Stimulated activated CD8-positive, alpha-beta memory T cell treated with anti-CD3 and anti-CD28 coated beads, Interleukin-15, amount 100 ng/mL, for 24 hours (primary cell): Measurements from ENCODE around the gene KRTAP5-4.
"Not testable (repeated sequence)": the region's sequence is repeated elsewhere in the genome, so short reads cannot be mapped to it uniquely, and the experiment has no call there.

Experiments used
- DNase-seq: peaks from one replicate; pipeline ENCODE4 v3.0.0-alpha.2; 2020; ENCODE audit warnings: low read depth

Gene KRTAP5-4

DNA sequence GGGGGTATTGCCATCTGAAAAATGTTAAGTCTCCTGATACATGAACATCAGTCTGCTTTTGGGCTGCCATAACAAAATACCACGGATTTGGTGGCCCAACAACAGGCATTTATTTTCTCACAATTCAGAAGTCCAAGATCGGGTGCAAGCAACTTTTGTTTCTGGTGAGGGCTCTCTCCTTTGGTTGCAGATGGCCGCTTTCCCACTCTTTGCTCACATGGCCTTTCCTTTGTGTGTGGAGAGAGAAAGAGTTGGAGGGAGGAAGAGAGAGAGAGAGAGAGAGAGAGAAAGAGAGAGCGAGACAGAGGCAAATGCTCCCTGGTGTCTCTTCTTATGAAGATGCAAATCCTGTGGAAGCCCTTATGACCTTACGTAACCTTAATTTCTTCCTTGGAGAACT is 21.3 kb downstream of the KRTAP5-4 start:
- DNase-seq: no peak

DNA sequence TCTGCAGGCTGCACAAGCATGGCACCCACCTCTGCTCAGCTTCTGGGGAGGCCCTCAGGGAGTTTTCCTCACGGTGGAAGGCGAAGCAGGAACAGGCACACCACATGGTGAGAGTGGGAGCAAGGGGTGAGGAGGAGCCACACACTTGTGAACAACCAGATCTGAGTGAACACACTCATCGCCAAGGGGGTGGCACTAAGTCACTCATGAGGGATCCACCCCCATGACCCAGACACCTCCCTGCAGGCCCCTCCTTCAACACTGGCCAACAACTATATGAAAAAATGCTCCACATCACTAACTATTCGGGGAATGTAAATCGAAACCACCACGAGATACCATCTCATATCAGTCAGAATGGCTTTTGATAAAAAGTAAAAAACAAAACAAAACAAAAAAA is 23.1 kb downstream of the KRTAP5-4 start:
- DNase-seq: no peak

DNA sequence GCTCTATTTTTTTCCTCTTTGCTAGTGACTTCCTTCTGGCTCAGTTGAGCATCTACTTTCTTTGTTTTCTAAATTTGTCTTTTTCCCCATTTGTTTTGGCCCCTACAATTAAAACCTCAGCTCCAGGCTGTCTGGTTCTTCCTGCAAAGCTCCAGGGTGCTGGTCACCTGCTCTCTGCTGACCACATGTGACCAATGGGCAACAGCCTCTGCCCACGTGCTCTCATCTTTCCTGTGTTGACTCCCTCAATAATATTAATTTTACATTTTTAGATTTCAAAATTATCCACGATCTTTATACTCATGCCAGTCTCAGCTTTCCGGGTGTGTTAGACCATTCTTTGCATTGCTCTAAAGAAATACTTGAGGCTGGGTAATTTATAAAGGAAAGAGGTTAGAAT is 23.5 kb downstream of the KRTAP5-4 start:
- DNase-seq: not testable (repeated sequence)

DNA sequence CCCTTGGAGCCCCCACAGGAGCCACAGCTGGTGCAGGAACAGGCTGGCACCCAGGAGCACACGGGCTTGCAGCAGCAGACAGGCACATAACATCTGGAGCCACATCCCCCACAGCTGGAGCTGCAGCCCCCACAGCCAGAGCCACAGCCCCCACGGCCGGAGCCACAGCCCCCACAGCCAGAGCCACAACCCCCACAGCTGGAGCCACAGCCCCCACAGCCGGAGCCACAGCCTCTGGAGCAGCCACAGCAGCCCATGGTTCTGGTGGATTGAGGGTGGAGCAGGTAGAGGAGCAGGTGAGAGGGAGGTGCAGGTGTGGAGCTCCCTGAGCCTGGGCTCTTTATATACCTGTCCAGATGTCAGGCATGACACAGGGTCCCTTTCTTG is 24.0 kb downstream of the KRTAP5-4 start, which contains the start of gene KRTAP5-2:
TSS of gene KRTAP5-2 (minus strand) at position 301 of the 387 bp plus-strand sequence. CDS start at position 257, 44 bp downstream.
- DNase-seq: no peak

DNA sequence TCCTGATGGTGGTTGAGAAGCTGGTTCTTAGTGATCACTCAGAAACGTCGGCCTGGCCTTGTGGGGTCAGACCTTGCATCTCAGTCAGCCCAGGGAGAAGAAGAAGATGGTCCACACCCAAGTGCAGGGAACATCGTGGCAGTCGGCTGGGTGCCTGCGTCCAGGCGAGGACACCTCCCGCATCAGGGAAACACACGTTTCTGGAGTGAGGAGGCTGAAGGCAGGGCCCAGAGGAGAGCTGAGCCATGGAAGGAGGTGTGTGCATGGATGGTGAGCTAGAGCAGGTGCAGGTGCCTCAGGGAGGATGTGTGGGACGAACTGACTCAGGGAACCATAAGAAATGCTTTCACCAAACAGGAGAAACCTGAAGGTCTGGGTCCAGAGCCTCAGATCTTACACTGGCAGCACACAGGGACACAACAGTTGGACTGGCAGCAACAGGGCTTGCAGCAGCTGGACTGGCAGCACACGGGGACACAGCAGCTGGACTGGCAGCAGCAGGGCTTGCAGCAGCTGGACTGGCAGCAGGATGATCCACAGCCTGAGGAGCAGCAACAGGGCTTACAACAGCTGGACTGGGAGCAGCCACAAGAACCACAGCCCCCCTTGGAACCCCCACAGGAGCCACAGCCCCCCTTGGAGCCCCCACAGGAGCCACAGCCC is 24.5 kb downstream of the KRTAP5-4 start:
- DNase-seq: no peak

DNA sequence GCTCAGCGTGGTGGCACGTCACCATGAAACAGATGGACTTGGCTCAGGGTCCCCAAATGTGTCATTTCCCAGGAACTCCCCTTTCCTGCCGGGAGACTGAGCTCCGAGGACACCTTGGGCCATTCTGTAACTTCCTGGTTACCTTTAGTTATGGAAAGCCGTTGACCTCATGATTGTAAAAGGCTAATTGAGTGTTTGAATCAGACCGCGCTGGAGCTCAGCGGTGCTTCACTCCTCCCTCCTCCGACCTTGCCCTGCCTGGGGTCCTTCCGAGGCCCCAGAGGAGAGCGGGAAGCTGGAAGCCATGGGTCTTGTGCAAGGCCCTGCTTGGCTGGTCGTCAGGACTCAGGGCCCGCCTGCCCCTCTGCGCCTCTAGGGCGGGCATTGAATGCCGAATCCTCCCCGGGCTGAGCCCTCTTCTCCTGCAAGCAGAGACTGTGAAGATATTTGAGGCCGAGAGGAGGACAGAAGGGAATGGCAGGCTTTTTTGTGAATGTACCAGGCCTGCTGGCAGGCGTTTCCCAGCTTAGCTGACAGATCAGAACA is 25.3 kb downstream of the KRTAP5-4 start:
- DNase-seq: not testable (repeated sequence)

DNA sequence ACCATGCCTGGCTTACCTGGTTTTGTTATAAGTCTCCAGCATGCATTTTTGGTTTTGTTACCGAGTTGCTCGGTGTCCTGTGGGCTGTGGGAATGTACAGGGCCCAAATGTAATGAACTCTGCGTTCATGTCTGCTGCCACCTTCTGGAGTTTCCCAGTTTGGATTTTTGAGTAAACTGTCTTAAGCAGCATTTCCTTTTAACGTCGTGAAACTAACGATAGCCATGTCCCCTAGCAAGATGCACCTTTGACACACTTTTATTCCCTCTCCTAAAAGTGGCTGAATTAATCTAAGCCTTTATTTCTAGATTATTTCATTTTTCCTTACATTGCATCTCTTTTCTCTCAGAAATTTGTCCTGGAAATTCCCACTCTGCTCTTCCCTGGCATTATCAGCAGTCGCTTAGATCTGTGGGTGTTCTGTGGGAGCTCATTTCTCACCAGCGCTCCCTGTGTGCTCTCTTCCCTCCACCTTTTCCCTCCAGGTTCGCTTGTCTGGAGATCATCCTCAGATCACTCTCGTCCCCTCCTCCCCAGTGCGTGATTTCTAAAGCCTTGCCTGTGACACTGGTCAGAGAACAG is 25.9 kb downstream of the KRTAP5-4 start:
- not testable (repeated sequence) for DNase-seq

DNA sequence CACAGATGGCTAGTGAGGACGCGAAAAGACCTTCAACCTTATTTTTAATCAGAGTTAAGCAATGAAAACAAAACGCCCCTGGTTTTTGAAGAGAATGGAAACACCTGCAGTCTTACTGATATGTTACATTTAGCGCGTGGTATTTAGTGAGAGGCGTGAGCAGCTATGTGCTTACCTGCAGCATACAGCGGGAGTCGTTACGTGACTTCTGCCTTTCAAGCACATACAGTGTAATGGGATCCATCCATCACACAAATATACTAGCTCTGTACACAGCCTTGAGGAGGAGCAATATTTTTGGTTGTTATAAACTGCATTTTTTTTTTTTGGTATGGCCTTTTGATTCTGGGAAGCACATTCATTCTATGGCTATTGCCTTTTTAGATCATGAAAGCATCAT is 29.3 kb downstream of the KRTAP5-4 start:
- DNase-seq: no peak

DNA sequence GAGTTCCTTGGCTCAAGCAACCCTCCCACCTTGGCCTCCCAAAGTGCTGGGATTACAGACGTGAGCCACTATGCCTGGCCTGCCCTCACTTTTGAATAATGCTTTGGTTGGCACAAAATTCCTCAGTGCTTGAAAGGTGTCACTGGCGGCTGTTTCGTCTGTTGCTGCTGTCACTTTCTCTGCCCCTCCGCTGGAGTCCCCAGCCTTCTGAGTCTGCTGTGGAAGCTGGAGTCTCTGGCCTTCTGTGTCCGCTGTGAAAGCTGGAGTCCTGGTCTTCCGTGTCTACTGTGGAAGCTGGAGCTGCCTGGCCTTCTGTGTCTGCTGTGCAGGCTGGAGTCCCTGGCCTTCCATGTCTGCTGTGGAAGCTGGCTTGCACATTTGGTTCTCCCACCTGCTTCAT is 31.9 kb downstream of the KRTAP5-4 start:
- no peak for DNase-seq

DNA sequence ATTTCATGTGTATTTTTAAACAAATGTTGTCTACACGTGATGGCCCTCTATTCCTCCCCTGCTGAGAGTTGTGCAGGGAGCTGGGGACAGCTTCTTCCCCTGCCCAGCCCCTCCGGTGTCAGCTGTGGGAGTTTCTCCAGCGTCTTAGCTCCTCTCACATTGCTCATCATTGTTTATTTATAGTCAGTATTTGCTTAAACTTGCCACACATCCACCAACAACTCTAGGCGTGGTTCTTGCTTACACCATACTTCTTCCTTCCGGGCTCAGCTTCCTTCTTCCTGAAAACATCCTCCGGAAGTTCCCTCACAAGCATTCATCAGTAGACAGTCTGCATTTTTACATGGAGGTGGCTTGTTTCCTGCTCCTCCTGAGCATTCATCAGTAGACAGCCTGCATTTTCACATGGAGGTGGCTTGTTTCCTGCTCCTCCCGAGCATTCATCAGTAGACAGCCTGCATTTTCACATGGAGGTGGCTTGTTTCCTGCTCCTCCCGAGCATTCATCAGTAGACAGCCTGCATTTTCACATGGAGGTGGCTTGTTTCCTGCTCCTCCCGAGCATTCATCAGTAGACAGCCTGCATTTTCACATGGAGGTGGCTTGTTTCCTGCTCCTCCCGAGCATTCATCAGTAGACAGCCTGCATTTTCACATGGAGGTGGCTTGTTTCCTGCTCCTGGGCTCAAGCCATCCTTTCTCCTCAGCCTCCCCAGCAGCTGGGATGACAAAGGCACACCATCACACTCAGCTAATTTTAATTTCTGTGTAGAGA is 32.6 kb downstream of the KRTAP5-4 start:
- DNase-seq: not testable (repeated sequence)

DNA sequence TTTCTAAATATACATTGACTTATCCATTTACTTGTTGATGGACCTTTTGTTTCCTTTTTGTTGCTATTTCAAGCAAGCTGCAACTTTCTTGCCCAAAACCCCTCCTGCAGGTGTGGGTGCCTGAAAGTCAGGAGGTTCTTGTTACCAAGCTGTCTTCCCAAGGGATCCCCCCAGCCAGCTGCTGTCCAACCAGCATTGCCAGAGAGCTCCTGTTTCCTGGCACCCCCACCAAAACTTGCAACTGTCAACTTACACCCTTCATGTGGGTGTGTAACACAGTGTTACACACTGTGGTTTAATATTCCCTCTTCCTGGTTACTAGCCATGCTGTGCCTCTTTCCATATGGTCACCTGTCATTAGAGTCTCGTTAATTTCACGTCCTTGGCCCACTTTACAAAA is 35.2 kb downstream of the KRTAP5-4 start:
- DNase-seq: no peak

DNA sequence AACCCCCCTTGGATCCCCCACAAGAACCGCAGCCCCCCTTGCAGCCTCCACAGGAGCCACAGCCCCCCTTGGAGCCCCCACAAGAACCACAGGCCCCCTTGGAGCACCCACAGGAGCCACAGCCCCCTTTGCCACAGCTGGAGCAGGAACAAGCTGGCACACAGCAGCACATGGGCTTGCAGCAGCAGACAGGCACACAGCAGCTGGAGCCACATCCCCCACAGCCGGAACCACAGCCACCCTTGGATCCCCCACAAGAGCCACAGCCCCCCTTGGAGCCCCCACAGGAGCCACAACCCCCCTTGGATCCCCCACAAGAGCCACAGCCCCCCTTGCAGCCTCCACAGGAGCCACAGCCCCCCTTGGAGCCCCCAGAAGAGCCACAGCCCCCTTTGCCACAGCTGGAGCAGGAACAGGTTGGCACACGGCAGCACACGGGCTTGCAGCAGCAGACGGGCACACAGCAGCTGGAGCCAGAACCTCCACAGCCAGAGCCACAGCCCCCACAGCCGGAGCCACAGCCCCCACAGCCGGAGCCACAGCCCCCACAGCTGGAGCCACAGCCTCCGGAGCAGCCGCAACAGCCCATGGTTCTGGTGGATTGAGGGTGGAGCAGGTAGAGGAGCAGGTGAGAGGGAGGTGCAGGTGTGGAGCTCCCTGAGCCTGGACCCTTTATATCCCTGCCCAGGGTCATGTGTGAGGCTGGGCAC is 37.1 kb downstream of the KRTAP5-4 start, which contains the start of gene KRTAP5-1:
TSS of gene KRTAP5-1 (minus strand) at position 623 of the 710 bp plus-strand sequence. CDS start at position 589, 34 bp downstream.
- DNase-seq: not testable (repeated sequence)

DNA sequence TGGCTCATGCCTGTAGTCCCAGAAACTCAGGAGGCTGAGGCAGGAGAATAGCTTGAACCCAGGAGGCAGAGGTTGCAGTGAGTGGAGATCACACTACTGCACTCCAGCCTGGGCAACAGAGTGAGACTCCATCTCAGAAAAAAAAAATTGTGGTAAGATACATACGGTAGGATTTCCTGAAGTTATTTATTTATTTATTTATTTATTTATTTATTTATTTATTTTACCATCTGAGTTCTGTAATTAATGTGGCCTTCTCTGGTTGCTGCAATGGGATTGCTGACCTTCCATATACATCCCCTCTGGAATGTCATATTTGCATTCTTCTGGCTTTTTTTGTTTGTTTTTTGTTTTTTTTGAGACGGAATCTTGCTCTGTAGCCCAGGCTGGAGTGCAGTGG is 39.0 kb downstream of the KRTAP5-4 start:
- not testable (repeated sequence) for DNase-seq

DNA sequence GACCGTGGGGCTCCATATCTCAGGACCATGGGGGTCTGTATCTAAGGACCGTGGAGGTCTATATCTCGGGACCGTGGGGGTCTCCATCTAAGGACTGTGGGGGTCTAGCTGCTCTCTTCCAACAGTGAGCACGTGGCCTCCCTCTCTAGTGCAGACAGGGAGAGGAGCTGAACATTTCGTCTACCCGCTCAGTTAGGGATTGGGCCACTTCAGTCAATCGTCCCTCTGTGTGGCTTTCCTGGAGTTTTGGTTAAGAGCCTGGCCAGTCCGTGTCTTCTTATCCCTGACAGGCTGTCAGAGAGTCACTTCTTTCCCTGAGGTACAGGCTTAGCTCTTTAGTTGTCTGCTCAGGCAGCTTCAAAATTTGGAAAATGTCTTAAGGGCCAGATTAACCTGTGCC is 40.0 kb downstream of the KRTAP5-4 start:
- no peak for DNase-seq

DNA sequence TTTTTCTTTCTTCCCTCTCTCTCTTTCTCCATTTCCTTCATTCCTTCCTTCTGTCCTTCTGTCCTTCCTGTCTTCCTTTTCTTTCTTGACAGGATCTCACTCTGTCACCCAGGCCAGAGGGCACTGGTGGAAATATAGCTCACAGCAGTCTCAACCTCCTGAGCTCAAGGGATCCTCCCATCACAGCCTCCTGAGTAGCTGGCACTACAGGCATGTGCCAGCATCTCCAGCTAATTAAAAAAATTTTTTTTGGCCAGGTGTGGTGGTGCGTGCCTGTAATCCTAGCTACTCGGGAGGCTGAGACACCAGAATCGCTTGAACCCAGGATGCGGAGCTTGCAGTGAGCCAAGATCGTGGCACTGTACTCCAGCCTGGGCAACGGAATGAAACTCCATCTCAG is 45.1 kb downstream of the KRTAP5-4 start:
- no peak for DNase-seq

DNA sequence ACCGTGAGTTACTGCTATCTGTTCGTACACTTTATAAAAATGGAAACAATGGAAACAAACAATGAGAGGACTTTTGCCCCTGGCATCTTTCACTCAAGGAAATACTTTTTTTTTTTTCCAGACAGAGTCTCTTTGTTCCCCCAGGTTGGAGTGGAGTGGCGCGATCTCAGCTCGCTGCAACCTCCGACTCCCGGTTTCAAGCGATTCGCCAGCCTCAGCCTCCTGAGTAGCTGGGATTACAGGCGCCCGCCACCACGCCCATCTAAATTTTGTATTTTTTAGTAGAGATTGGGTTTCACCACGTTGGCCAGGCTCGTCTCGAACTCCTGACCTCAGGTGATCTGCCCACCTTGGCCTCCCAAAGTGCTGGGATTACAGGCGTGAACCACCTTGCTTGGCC is 46.2 kb downstream of the KRTAP5-4 start:
- not testable (repeated sequence) for DNase-seq

DNA sequence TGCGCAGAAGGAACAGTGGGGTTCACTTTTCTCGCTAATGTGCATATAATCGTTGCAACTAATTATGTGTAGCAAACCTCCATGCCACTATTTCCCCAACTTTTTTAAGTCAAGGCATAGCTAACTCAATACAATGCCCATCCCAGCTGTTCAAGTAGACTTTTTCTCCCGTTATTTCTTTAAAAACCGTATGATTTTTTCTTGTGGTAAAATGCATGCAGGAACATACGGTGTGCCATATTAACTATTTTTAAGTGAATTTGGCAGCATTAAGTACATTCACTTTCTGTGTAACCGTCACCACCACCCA is 47.0 kb downstream of the KRTAP5-4 start:
- DNase-seq: no peak

DNA sequence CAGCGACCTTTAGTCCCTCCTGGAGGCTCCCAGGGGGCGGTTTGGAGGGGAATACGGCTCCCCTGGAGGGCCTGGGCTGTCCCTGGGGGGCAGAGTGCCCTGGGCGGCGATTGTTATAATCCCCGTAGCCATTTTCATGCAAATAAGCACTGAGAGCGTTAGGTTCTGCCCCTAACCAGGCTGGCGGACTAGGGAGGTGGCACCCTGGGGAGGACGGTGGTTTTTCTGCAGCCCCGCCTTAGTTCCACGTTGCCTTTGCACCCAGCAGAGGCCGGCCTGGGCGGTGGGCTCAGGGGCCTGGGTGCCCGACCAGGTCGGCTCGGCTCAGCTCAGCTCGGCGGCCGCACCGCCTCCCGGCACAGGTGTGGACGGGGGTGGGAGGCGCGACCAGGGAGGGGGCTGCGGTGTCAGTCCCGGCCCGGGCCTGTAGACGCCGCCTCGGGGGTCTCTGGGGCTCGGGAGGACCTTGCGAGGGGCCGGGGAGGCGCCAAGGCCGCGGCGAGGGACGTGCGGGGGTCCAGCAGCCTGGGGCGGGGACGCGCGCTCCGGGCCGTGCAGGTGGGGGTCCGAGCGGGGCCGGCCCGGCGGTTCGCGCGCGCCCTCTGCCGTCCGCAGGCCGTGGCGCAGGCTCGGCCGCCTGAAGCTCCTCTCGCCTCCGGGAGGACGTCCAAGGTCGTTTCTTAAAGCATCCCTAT is 47.6 kb downstream of the KRTAP5-4 start:
- DNase-seq: no peak

DNA sequence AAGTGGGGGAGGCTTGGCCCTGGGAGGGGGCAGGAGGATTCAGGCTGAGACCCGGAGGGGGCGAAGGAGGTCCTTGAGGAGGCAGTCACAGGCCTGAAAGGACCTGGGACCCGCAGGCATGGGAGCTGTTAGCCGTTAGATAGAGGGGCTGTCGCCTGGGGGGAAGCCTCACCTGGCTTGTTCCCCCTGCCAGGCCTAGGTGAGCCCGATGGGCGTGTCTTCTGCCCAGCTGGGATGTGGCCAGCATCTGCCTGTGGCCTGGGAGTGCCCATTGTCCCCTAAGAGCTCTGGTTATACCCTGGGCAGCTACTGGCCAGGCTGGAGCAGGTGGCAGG is 48.1 kb downstream of the KRTAP5-4 start:
- DNase-seq: no peak

DNA sequence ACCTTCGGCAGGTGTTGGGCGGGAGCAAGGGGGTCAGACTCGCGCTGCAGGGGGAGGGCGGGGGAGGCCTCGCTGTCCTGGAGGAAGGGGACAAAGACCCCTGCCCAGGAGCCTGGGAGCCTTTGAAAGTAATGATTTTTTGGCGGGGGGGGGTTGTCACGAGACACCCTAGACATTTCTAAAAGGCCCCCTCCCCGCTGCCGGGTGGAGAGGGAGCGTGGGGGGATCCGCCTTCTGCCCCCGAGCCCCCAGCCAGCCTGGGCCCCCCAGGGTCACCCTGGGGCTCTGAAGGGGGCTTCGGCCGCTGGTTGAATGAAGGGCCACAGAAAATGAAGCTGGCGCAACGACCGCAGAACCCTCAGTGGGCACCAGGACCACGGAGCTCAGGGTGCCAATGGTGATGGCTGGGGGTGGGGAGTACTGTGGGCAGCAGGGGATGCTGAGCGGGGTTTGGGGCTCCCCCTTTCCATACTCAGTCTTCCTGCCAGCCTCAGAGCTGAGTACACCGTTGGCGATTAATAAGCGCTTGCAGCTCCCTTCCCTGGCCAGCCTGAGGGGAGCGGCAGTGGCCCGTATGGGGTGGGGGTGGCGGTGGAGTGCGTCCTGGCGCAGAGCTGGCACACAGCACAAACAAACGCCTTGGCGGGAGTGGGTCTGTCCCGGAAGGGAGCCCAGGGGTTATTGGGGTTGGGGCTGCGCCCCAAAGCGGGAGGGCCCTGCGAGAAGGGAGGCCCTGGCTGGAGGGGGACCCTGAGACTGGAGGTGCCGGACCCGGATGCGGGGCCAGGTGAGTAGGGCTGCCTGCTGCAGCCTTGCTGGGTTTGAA is 48.6 kb downstream of the KRTAP5-4 start:
- no peak for DNase-seq
